Measurements from ENCODE around the gene LCN12. TPM values are rescaled to one million over a fixed set of nuclear protein-coding genes. Genes with fewer than 3 reads are reported as not detected.

Gene LCN12
- polyA plus RNA-seq, 3 donors = 13.1 to 18.8 (median 15.9) TPM

- DNase-seq (ENCODE audit: low read depth in 3 of 3, low spot score in 2 of 3) = no peak
Observed at GRCh38 chr9:136926154-136926704, 25.8 kb upstream of the LCN12 start.

GRCh38 chr9:136926749-136927148 is 25.3 kb upstream of the LCN12 start:
- DNase-seq (ENCODE audit: low read depth in 3 of 3, low spot score in 2 of 3) = no peak

GRCh38 chr9:136927343-136928271 is 24.5 kb upstream of the LCN12 start:
- no peak for DNase-seq (ENCODE audit: low read depth in 3 of 3, low spot score in 2 of 3)

DNA sequence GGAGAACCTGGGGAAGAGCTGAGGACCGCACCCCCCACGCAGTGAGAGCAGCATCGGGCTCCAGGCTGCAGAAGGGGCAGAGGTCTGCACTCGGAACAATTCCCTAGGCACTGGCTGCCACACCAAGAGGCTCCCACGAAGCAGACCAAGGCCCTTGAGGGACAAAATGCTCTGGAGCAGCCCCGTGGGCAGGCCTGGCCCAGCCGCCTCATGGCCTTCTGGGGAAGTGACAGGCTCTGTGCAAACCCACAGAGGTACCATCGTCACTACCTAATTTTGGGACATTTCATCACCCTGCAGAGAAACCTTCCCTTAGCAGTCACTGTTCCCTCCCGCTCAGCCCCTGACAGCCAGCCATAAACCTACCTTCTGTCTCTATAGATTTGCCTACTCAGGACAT is 23.5 kb upstream of the LCN12 start:
- DNase-seq (ENCODE audit: low read depth in 3 of 3, low spot score in 2 of 3) = no peak

DNA sequence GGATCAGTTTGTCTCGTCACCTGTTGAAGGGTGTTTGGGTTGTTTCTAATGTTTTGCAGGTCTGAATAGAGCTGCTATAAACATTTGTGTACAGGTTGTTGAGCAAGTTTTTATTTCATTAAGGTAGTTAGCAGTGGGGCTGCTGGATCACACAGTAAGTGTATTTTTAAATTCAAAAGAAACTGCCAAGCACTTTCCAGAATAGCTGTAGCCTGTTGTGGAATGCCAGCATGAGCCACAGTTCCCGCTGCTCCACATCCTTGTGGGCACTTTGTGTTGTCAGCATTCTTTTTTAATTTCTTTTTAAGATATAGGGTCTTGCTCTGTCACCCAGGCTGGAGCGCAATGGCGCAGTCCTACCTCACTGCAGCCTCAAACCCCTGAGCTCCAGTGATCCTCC is 22.1 kb upstream of the LCN12 start:
- DNase-seq (ENCODE audit: low read depth in 3 of 3, low spot score in 2 of 3) = no peak

- no peak for DNase-seq (ENCODE audit: low read depth in 3 of 3, low spot score in 2 of 3)
Observed at GRCh38 chr9:136931611-136932130, 20.4 kb upstream of the LCN12 start.

- no peak for DNase-seq (ENCODE audit: low read depth in 3 of 3, low spot score in 2 of 3)
Observed at GRCh38 chr9:136934277-136934676, 17.8 kb upstream of the LCN12 start.

DNA sequence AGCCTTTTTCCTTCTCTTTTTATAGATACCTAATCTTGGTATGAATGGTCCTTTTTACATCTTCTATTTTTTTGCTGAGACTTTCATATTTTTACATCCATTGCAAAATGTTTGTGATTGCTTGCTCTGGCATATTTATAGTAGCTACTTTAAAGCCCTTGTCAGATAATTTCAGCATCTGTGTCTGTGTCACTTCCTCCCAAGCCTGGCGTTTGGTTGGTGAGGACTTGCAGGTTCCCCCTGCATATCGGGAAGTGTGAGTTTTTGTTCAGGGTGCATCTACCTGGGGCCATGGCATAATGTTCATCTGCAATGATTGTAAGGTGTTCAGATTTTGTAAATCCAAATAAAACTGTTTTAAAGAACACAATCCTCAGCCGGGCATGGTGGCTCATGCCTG is 16.4 kb upstream of the LCN12 start:
- no peak for DNase-seq (ENCODE audit: low read depth in 3 of 3, low spot score in 2 of 3)

GRCh38 chr9:136936645-136937170 is 15.4 kb upstream of the LCN12 start:
- DNase-seq (ENCODE audit: low read depth in 3 of 3, low spot score in 2 of 3) = no peak

DNA sequence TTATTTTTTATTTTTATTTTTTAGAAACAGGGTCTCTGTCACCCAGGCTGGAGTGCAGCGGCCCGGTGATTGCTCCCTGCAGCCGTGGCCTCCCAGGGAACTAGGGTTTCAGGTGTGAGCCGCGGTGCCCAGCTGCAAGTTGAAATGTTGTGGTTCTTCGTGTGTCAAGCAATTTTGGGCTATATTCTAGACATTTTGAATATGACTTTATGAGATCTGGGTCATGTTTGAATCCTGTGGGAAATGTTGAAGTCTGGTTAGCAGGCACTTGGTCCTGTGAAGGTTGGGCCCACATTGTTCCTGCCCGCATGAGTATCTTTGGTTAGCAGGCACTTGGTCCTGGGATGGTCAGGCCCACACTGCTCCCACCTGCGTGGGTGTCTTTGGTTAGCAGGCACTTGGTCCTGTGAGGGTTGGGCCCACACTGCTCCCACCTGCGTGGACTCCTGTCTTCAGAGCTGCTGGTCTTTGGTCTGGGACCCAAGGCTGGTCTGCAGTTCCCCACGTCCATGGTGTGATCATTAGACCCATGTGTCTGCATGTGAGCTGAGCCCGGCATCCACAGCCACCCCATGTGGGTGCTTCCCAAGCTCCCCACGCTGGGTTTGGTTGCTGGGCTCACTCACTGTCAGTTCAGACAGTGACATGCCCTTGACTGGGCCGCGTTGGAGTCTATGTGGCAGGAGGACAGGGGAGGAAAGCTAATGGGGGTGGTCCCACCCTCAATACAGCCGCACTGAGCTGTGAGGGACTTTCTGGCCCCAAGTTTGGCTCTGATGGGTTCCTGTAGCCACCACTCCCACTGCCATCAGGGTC is 14.7 kb upstream of the LCN12 start:
- no peak for DNase-seq (ENCODE audit: low read depth in 3 of 3, low spot score in 2 of 3)

DNA sequence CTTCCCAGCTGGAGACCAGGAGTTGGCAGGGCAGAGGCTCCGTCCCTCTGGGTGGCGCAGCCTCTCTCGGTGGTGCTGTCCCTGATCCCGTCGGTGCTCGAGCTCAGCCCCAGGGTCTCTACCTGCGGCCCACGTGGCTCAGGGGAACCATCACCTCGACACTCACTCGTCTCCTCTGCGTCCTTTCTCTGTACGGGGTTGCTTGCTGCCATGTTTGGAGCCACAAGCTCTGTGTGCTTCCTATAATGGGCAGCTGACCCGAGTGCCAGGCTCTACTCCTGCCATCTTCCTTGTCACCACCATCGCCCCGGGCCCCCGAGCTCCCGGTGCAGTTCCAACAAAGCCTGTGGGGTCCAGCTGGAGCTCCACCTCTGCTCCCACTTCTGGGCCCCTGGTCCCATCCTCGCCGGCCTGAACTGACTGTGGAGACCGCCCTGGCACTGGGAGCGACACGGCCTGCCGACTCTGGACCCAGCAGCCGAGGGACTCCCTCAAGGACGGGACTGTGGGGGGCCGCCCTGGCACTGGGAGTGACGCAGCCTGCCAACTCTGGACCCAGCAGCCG is 12.6 kb upstream of the LCN12 start:
- no peak for DNase-seq (ENCODE audit: low read depth in 3 of 3, low spot score in 2 of 3)

DNA sequence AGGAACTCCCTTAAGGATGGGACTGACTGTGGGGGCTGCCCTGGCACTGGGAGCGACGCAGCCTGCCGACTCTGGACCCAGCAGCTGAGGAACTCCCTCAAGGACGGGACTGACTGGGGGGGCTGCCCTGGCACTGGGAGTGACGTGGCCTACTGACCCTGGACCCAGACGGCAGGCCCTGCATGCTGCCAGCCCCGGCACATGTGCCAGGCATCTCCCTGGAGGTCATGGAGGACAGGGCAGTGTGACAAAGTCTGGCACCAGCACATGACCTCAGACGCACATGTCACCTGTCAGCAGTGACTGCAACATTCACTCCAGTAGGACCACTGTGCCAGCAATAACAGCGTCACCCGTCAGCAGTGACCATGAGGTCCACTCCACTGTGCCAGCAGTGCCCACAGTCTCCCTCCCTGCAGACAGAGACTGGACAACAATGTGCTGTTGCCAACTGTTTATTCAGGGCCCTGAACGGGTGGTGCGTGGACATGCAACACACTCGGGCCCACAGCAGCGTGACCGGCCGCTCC is 12.0 kb upstream of the LCN12 start:
- no peak for DNase-seq (ENCODE audit: low read depth in 3 of 3, low spot score in 2 of 3)

GRCh38 chr9:136940526-136941230 is 11.4 kb upstream of the LCN12 start:
- DNase-seq (ENCODE audit: low read depth in 3 of 3, low spot score in 2 of 3) = no peak

DNA sequence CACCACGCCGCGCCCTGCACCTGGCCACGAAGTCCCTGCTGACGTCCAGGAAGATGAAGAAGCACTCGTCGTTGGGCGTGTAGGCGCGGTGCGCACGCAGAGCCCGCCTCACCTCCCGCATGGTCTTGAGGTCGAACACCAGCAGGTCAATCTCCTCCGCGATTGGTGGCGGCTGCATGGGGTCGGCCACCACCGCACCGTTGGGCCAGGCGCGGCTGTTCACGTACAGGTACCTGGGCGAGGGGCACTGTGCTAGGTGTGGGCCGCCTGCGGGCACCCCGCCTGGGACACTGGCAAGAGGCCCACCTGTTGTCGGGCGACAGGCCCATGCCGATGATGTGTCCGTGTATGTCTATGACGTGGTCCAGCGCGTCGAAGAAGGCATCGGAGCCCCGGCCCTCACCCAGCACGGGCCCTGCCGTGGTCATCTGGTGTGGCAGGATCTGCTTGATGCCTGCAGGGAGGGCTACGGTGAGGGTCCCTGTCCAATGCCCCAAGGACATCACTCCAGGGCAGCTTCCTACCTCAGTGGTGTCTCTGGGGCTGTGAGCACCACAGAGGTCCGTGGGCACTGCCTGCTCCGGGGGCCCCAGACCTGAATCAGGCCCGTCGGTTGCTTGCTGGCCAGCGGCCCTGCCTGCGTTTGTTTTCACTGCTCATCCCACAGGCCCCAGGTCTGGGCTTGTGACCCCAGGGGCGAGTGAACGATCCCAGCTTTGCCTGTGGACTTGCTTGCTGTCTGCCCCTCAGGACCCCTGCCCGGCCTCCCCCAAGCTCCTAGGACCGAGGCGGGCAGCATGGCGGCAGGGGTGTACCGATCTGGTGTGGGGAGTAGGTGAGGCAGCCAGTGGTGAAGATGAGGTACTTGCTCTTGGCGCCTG is 10.6 kb upstream of the LCN12 start:
- no peak for DNase-seq (ENCODE audit: low read depth in 3 of 3, low spot score in 2 of 3)

DNA sequence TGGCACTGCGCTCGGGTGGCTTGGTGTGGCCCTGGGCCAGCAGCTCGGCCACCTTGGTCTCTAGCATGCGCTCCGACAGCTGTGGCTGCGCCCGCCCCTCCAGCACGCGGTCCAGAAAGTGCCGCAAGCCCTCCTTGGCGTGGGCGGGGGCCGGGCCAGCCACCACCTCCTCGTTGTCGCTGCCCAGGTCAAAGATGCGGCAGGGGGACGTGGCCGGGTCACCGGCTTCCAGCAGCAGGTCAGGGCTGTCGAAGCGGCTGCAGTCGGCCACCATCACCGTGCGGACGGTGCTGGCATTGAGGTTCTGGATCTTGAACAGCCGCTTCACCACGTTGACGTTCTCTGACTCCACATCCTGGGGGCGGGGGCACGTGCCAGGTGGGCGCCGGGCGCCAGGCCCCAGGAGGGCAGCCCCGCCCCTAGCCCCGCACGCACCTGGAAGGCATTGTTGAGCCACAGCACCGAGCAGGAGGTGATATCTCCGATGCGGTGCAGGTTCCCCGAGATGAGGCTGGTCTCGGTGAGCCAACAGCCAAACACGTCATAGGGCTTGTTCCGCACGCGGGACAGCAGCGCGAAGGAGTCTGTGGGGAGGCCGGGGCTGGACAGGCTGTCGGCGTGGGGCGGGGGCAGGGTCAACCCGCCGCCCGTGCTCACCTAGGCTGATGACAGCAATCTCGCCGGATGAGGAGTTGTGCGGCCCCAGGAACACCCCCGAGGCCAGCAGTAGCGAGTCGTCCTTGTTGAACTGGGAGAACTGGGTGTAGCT is 9.8 kb upstream of the LCN12 start:
- no peak for DNase-seq (ENCODE audit: low read depth in 3 of 3, low spot score in 2 of 3)

- DNase-seq (ENCODE audit: low read depth in 3 of 3, low spot score in 2 of 3) = no peak
Observed at GRCh38 chr9:136942881-136943230, 9.2 kb upstream of the LCN12 start.

GRCh38 chr9:136943291-136944211 is 8.5 kb upstream of the LCN12 start:
- no peak for DNase-seq (ENCODE audit: low read depth in 3 of 3, low spot score in 2 of 3)

All from right renal cortex interstitium (tissue), 3 donors.